H1 (cell line): ENCODE results near the gene MYLK4. TPM values are rescaled to one million over a fixed set of nuclear protein-coding genes. Genes with fewer than 3 reads are reported as not detected.

Source experiments
- CTCF ChIA-PET: fragments of 300-600 bp; sonication (Branson Sonifier 250); formaldehyde crosslinking; loops from one replicate; lab custom pipeline; 2021; ENCODE audit not compliant: partially characterized antibody; lab: Charles Lee
- POLR2A ChIA-PET: fragments of 300-600 bp; sonication (Branson Sonifier 250); formaldehyde crosslinking; loops from one replicate; lab custom pipeline; 2021; ENCODE audit warnings: inconsistent platforms; ENCODE audit not compliant: partially characterized antibody; lab: Charles Lee
- DNase-seq, 2 experiments: peaks; one replicate each; pipeline versions ENCODE4 v3.0.0 to v3.0.0-alpha.2; 2010 to 2022; ENCODE audit warnings: low spot score in 2 of 2, low read depth in 1 of 2, mixed read lengths in 1 of 2
- FAIRE-seq: peaks from 2 replicates; lab custom pipeline; 2011; peaks lifted over from hg19 to GRCh38; lab: Jason Lieb, UNC
- H2AFZ ChIP-seq: 2 replicates; pipeline ENCODE4 v1.8.1; 2012; ENCODE audit warnings: low read length, inconsistent platforms
- H2AK5ac ChIP-seq: 2 replicates; pipeline ENCODE4 v1.6.1; 2013; ENCODE audit warnings: low read depth, low read length
- H2BK120ac ChIP-seq: replicated peaks from 2 replicates; pipeline ENCODE3; 2013; ENCODE audit warnings: low read depth, low read length, inconsistent platforms
- H2BK12ac ChIP-seq: 2 replicates; pipeline ENCODE4 v1.6.1; 2013; ENCODE audit warnings: low read depth, low read length
- H2BK15ac ChIP-seq: 2 replicates; pipeline ENCODE4 v1.6.1; 2013; ENCODE audit warnings: low read length
- H2BK20ac ChIP-seq: 2 replicates; pipeline ENCODE4 v1.6.1; 2013; ENCODE audit warnings: low read length
- H2BK5ac ChIP-seq: 2 replicates; pipeline ENCODE4 v1.6.1; 2013; ENCODE audit warnings: low read depth, low read length
- H3K14ac ChIP-seq: 2 replicates; pipeline ENCODE4 v1.6.1; 2013; ENCODE audit warnings: inconsistent platforms; ENCODE audit not compliant: insufficient read length
- H3K18ac ChIP-seq: 2 replicates; pipeline ENCODE4 v1.6.1; 2013; ENCODE audit warnings: low read length; ENCODE audit errors: extremely low read depth
- H3K23ac ChIP-seq: 2 replicates; pipeline ENCODE4 v1.6.1; 2013; ENCODE audit warnings: inconsistent platforms; ENCODE audit not compliant: insufficient read length
- H3K23me2 ChIP-seq: 2 replicates; pipeline ENCODE4 v1.6.1; 2013; ENCODE audit warnings: low read depth, low read length
- H3K27ac ChIP-seq: 2 replicates; pipeline ENCODE4 v1.6.1; 2011; ENCODE audit warnings: low read depth, low read length, inconsistent platforms
- H3K27me3 ChIP-seq, 4 experiments: replicated peaks in 1 of 4; 1 replicate in 1 of 4; 2 replicates in 3 of 4; pipeline versions ENCODE4 v1.6.1 to v1.8.1; 2011 to 2013; ENCODE audit warnings: low read length in 3 of 4, mild to moderate bottlenecking in 3 of 4, inconsistent platforms in 2 of 4, mixed read lengths in 2 of 4, moderate library complexity in 1 of 4; ENCODE audit not compliant: control insufficient read depth in 3 of 4, insufficient read depth in 3 of 4; ENCODE audit errors: extremely low read depth in 1 of 4
- H3K36me3 ChIP-seq, 4 experiments: 2 replicates each; pipeline versions ENCODE4 v1.6.1 to v1.8.1; 2011 to 2013; ENCODE audit warnings: mild to moderate bottlenecking in 4 of 4, low read length in 3 of 4, moderate library complexity in 2 of 4, control low read depth in 1 of 4, inconsistent platforms in 1 of 4; ENCODE audit not compliant: insufficient read depth in 4 of 4, control insufficient read depth in 2 of 4
- H3K4ac ChIP-seq: replicated peaks from 2 replicates; pipeline ENCODE3; 2013; ENCODE audit warnings: low read length, low read depth, mixed read lengths, inconsistent platforms; ENCODE audit not compliant: insufficient read length
- H3K4me1 ChIP-seq, 4 experiments: replicated peaks in 1 of 4; 1 replicate in 1 of 4; 2 replicates in 3 of 4; pipeline versions ENCODE4 v1.6.1 to v1.8.1; 2011 to 2013; ENCODE audit warnings: low read length in 3 of 4, inconsistent platforms in 2 of 4, mixed read lengths in 1 of 4; ENCODE audit not compliant: insufficient read depth in 4 of 4, control insufficient read depth in 3 of 4
- H3K4me2 ChIP-seq, 2 experiments: 2 replicates each; pipeline versions ENCODE4 v1.6.1 to v1.8.1; 2011 to 2013; ENCODE audit warnings: low read depth in 2 of 2, low read length in 2 of 2, control low read depth in 1 of 2, inconsistent platforms in 1 of 2, mild to moderate bottlenecking in 1 of 2; ENCODE audit not compliant: insufficient read depth in 1 of 2
- H3K4me3 ChIP-seq, 4 experiments: fragments of 200-600, 300-600 bp in 1 of 4; sonication (generic), shearing (Covaris generic), sonication (Bioruptor Twin) in 1 of 4; 2 replicates each; pipeline versions ENCODE4 v1.5.1 to v1.8.1; 2011 to 2016; ENCODE audit warnings: low read length in 4 of 4, low read depth in 3 of 4, control low read depth in 2 of 4, inconsistent platforms in 2 of 4, mild to moderate bottlenecking in 2 of 4, mixed read lengths in 1 of 4, moderate library complexity in 1 of 4; ENCODE audit not compliant: insufficient read depth in 2 of 4; ENCODE audit errors: extremely low read depth in 1 of 4
- H3K56ac ChIP-seq: replicated peaks from 2 replicates; pipeline ENCODE3; 2013; ENCODE audit warnings: low read depth, mild to moderate bottlenecking, mixed read lengths, low read length, inconsistent platforms; ENCODE audit not compliant: insufficient read length
- H3K79me1 ChIP-seq: 2 replicates; pipeline ENCODE4 v1.6.1; 2013; ENCODE audit warnings: low read depth, low read length, control low read depth
- H3K79me2 ChIP-seq, 2 experiments: 2 replicates each; pipeline versions ENCODE4 v1.6.1 to v1.8.1; 2012 to 2013; ENCODE audit warnings: low read length in 2 of 2, mild to moderate bottlenecking in 2 of 2, inconsistent platforms in 1 of 2; ENCODE audit not compliant: insufficient read depth in 2 of 2, control insufficient read depth in 1 of 2
- H3K9ac ChIP-seq, 4 experiments: replicated peaks in 1 of 4; 1 replicate in 1 of 4; 2 replicates in 3 of 4; pipeline versions ENCODE4 v1.6.1 to v1.8.1; 2011 to 2013; ENCODE audit warnings: low read depth in 3 of 4, low read length in 3 of 4, control low read depth in 2 of 4, mild to moderate bottlenecking in 2 of 4, moderate library complexity in 2 of 4, inconsistent platforms in 1 of 4; ENCODE audit errors: extremely low read depth in 1 of 4
- H3K9me3 ChIP-seq, 2 experiments: 2 replicates each; pipeline versions ENCODE4 v1.6.1 to v1.8.1; 2012 to 2013; ENCODE audit warnings: mild to moderate bottlenecking in 2 of 2, moderate library complexity in 2 of 2, control low read depth in 1 of 2, inconsistent platforms in 1 of 2, low read depth in 1 of 2, low read length in 1 of 2, mixed read lengths in 1 of 2; ENCODE audit not compliant: insufficient read depth in 2 of 2
- H4K20me1 ChIP-seq, 2 experiments: replicated peaks in 1 of 2; 2 replicates each; pipeline versions ENCODE3 to v1.8.1; 2011 to 2013; ENCODE audit warnings: inconsistent platforms in 2 of 2, low read length in 2 of 2, mild to moderate bottlenecking in 1 of 2; ENCODE audit not compliant: insufficient read depth in 2 of 2, control insufficient read depth in 1 of 2
- H4K5ac ChIP-seq: 2 replicates; pipeline ENCODE4 v1.6.1; 2013; ENCODE audit warnings: low read length, low read depth, mixed read lengths, inconsistent platforms; ENCODE audit not compliant: insufficient read length
- H4K8ac ChIP-seq: 2 replicates; pipeline ENCODE4 v1.8.0; 2013; ENCODE audit warnings: mild to moderate bottlenecking, moderate library complexity, low read length, inconsistent platforms; ENCODE audit not compliant: insufficient read depth; ENCODE audit errors: extremely low read depth
- H4K91ac ChIP-seq: replicated peaks from 2 replicates; pipeline ENCODE3; 2013; ENCODE audit warnings: low read length, mixed read lengths, inconsistent platforms; ENCODE audit not compliant: insufficient read length
- ATF2 ChIP-seq: IDR thresholded peaks from 2 replicates; pipeline ENCODE4 v1.6.1; 2012; ENCODE audit warnings: low read length, inconsistent platforms
- HDAC2 ChIP-seq, 2 experiments: fragments of 300-600 bp in 1 of 2; sonication (generic) in 1 of 2; IDR thresholded peaks; 2 replicates each; pipeline ENCODE4 v1.6.1; 2011 to 2012; ENCODE audit warnings: low read depth in 2 of 2, low read length in 2 of 2, mild to moderate bottlenecking in 2 of 2, moderate library complexity in 2 of 2, borderline replicate concordance in 1 of 2, inconsistent platforms in 1 of 2
- POLR2A ChIP-seq, 2 experiments: IDR thresholded peaks; 1 replicate in 1 of 2; 2 replicates in 1 of 2; pipeline ENCODE4 v1.6.1; 2011; ENCODE audit warnings: low read depth in 2 of 2, low read length in 2 of 2, mild to moderate bottlenecking in 2 of 2; ENCODE audit errors: control extremely low read depth in 1 of 2
- WGBS, 2 experiments: shearing (Covaris generic) in 1 of 2; methylation state at CpG; one replicate each; pipeline versions ENCODE4 v1.1.6 to v1.1.7; 2013 to 2015; ENCODE audit warnings: low lambda C conversion rate in 2 of 2, mixed read lengths in 2 of 2, inconsistent platforms in 1 of 2, low coverage in 1 of 2, missing lambda C conversion rate in 1 of 2; ENCODE audit not compliant: insufficient replicate concordance in 2 of 2, insufficient coverage in 1 of 2, insufficient read length in 1 of 2; ENCODE audit errors: extremely low coverage in 1 of 2, missing lambda C conversion rate in 1 of 2; 5-methylcytosine and 5-hydroxymethylcytosine counted together
- polyA plus RNA-seq, 7 experiments: library from polyadenylated mRNA; depleted of rRNA in 3 of 7; stranded (reverse) in 5 of 7; unstranded in 2 of 7; fragments of >200 nt in 5 of 7; fragments of 200-250 nt in 2 of 7; gene quantifications; 1 replicate in 5 of 7; 2 replicates in 1 of 7; 4 replicates in 1 of 7; pipeline versions ENCODE4 v1.2.1 to v1.2.3, GENCODE V29; 2011 to 2013; ENCODE audit warnings: missing spikeins in 2 of 7, mixed read lengths in 2 of 7
- total RNA-seq: library from RNA; stranded (reverse); fragmentation: NEBNext Ultra II Directional; extraction: Animal tissue kit (Norgen Biotek cat#: 25700); gene quantifications from 2 replicates; pipeline ENCODE4 v1.2.1, GENCODE V29; 2021

The MYLK4 gene
- total and polyA plus RNA-seq, 2 of the 8 experiments (the other 6 are each of a cell fraction or from before 2014, with no cell fraction given) = 0.11 to 0.17 TPM

DNA sequence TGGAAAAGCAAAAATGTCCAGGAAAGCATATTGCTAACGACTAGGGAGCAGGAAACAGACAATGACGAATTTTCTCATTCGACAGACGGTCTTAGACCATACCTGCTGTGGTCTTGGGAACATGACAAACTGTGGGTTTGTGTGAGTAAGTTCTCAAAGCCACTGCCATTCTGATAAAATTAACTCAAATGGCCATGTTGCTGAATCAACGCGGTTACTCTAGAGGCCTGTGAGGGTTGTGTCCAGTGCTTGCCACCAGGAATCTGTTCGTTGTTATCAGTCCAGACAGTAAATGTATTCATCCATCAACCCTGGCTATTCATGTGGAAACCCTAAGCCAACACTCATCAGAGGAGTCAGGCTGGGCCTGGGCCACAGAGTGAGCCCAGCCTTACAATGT lies 124.3 kb downstream of the MYLK4 start:
- TF ChIP-seq POLR2A (IDR thresholded peaks at IDR 0.05; ENCODE audit: control extremely low read depth in 1 of 2, low read depth in 2 of 2, low read length in 2 of 2) (no peak), ATF2 (no peak), HDAC2 (IDR thresholded peaks at IDR 0.05; ENCODE audit: borderline replicate concordance in 1 of 2, low read depth in 2 of 2, low read length in 2 of 2) (no peak)
- TF ChIP-seq, all 59 proteins: peak for 0
- no peak overlapping the region for H2AK5ac ChIP-seq
- H4K20me1 ChIP-seq = no peaks in the 10 kb centered on the region
- H2AFZ ChIP-seq = no peak overlapping the region
- WGBS, 2 experiments = 93% methylated on average over 7 of the region's 7 CpGs; no CpG with 5 or more reads in 1 of the 2 experiments
- no peaks in the 10 kb centered on the region for H3K36me3 ChIP-seq
- no peak for FAIRE-seq
- H2BK15ac ChIP-seq = no peak overlapping the region
- no peak overlapping the region for H3K4me3 ChIP-seq
- H3K9ac ChIP-seq = no peak overlapping the region
- no peaks in the 10 kb centered on the region for H3K9me3 ChIP-seq
- no peak overlapping the region for H2BK5ac ChIP-seq
- no peaks in the 10 kb centered on the region for H3K4me1 ChIP-seq
- no peak overlapping the region for H4K5ac ChIP-seq
- H2BK12ac ChIP-seq = no peak overlapping the region
- no peak overlapping the region for H3K18ac ChIP-seq
- no peak overlapping the region for H3K4ac ChIP-seq
- CTCF ChIA-PET = no interaction called here
- no peak overlapping the region for H3K14ac ChIP-seq
- no peaks in the 10 kb centered on the region for H3K79me2 ChIP-seq
- no peak overlapping the region for H2BK20ac ChIP-seq
- H3K27ac ChIP-seq = no peak overlapping the region
- H3K27me3 ChIP-seq = no peaks in the 10 kb centered on the region
- DNase-seq = no peak
- H4K91ac ChIP-seq = no peak overlapping the region
- H3K56ac ChIP-seq = no peak overlapping the region
- H3K79me1 ChIP-seq = no peaks in the 10 kb centered on the region
- H3K4me2 ChIP-seq = no peak overlapping the region
- H3K23me2 ChIP-seq = no peaks in the 10 kb centered on the region; the same call in 1 of the 2 replicates
- no peak overlapping the region for H3K23ac ChIP-seq
- H2BK120ac ChIP-seq = no peak overlapping the region
- POLR2A ChIA-PET = no interaction called here
- H4K8ac ChIP-seq = no peak overlapping the region
